Cardiac muscle cell (in vitro differentiated cells and primary cell): ENCODE results near the gene CTNNA3. TPM values are rescaled to one million over a fixed set of nuclear protein-coding genes. Genes with fewer than 3 reads are reported as not detected.
"Not testable (repeated sequence)": the region's sequence is repeated elsewhere in the genome, so short reads cannot be mapped to it uniquely, and the experiment has no call there.

Experiments
- DNase-seq, 2 donors: peaks; one replicate each; pipeline versions ENCODE4 v3.0.0 to v3.0.0-alpha.2; 2010 to 2017; ENCODE audit warnings: low read depth in 1 of 2, low spot score in 1 of 2
- H3K27ac ChIP-seq: fragments of 200-600 bp; sonication (generic); 2 replicates; pipeline ENCODE4 v1.5.1; 2016
- H3K27me3 ChIP-seq: fragments of 200-600 bp; sonication (generic); 2 replicates; pipeline ENCODE4 v1.6.0; 2016; ENCODE audit warnings: control low read depth
- H3K36me3 ChIP-seq: fragments of 200-600 bp; sonication (generic); 2 replicates; pipeline ENCODE4 v1.5.1; 2016; ENCODE audit warnings: control low read depth
- H3K4me1 ChIP-seq: fragments of 200-600 bp; sonication (generic); 2 replicates; pipeline ENCODE4 v1.8.1; 2017; ENCODE audit warnings: low read depth, mild to moderate bottlenecking, mixed run types
- H3K4me3 ChIP-seq: fragments of 200-600 bp; sonication (generic); 2 replicates; pipeline ENCODE4 v1.5.1; 2016; ENCODE audit warnings: mild to moderate bottlenecking
- H3K9me3 ChIP-seq: fragments of 200-600 bp; sonication (generic); 2 replicates; pipeline ENCODE4 v1.5.1; 2017; ENCODE audit warnings: low read depth, mild to moderate bottlenecking, control low read depth
- polyA plus RNA-seq: library from polyadenylated mRNA; unstranded; fragments of >200 nt; fragmentation: Nextera tagmentation; extraction: Ambion mirVana; gene quantifications from 2 replicates; pipeline ENCODE4 v1.2.1, GENCODE V29; 2016
- total RNA-seq: library from RNA; depleted of rRNA; stranded (reverse); fragments of >200 nt; gene quantifications from 2 replicates; pipeline ENCODE4 v1.2.3, GENCODE V29; 2016
- TF ChIP-seq, protein P1 (sequence below): IDR thresholded peaks from 2 replicates; pipeline ENCODE4 v1.5.1; 2012; ENCODE audit warnings: low read depth, mild to moderate bottlenecking, low read length

The CTNNA3 gene
- total and polyA plus RNA-seq, 2 experiments from 2014 or later = 55.8 to 71.7 TPM

DNA sequence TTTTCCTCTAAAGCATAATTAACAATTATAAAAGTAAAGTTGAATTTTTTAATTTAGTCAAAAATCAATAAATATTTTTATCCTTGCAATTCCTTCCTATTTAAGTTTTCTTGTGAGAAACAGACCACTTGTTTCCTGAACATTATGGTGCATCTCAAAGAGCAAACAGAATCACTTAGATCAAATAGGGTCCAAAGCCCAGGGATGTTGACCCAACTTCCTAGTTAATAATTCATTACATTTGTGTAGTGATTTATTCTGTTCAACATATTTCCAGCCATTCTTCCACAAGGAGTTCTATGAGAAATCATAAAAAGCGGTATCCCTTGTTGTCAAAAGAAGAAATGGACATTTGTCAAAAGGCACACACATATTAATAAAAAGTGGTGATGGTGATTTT, 454.5 kb downstream of the CTNNA3 start:
- H3K27me3 ChIP-seq = no peaks in the 10 kb centered on the region
- no peak for DNase-seq
- H3K36me3 ChIP-seq = no peaks in the 10 kb centered on the region
- TF ChIP-seq, protein P1, sequence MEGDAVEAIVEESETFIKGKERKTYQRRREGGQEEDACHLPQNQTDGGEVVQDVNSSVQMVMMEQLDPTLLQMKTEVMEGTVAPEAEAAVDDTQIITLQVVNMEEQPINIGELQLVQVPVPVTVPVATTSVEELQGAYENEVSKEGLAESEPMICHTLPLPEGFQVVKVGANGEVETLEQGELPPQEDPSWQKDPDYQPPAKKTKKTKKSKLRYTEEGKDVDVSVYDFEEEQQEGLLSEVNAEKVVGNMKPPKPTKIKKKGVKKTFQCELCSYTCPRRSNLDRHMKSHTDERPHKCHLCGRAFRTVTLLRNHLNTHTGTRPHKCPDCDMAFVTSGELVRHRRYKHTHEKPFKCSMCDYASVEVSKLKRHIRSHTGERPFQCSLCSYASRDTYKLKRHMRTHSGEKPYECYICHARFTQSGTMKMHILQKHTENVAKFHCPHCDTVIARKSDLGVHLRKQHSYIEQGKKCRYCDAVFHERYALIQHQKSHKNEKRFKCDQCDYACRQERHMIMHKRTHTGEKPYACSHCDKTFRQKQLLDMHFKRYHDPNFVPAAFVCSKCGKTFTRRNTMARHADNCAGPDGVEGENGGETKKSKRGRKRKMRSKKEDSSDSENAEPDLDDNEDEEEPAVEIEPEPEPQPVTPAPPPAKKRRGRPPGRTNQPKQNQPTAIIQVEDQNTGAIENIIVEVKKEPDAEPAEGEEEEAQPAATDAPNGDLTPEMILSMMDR = no peak
- no peak overlapping the region for H3K27ac ChIP-seq
- H3K9me3 ChIP-seq = no peaks in the 10 kb centered on the region
- H3K4me3 ChIP-seq = no peak overlapping the region
- H3K4me1 ChIP-seq = no peaks in the 10 kb centered on the region

DNA sequence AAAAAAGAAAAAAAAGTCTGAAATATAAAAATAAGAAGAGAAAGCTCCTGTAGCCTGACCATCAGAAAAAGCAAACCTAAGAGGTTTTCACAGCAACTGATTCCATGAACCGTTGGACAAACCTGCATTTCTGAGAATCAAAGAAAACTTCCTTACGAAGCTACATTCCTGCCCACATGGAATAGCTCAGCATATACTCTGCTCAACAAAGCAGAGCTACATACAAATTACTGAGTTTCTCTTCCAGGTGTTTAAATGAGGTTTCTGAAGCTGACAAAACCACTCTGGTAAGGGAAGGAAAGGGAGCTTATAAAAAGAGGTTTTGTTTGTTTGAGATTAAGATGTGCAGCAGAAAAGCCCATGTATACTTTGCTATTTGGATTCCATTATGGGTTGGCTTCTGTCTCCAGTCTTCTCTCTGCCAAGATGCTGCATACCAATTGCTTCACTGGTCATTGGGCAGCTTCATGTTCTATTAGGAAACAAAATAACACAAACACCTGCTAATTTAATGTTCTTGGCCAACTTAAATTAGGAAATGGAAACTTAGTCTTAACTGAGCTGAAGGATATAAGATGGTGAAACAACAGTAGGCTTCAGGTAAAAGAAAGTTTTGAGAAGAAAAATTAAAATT, 456.0 kb downstream of the CTNNA3 start:
- DNase-seq = no peak
- Histone ChIP-seq H3K4me1 (no peaks in the 10 kb centered on the region), H3K4me3 (no peak overlapping the region), H3K27me3 (no peaks in the 10 kb centered on the region), H3K27ac (no peak overlapping the region), H3K9me3 (no peaks in the 10 kb centered on the region), H3K36me3 (no peaks in the 10 kb centered on the region)
- TF ChIP-seq, protein P1 = no peak

DNA sequence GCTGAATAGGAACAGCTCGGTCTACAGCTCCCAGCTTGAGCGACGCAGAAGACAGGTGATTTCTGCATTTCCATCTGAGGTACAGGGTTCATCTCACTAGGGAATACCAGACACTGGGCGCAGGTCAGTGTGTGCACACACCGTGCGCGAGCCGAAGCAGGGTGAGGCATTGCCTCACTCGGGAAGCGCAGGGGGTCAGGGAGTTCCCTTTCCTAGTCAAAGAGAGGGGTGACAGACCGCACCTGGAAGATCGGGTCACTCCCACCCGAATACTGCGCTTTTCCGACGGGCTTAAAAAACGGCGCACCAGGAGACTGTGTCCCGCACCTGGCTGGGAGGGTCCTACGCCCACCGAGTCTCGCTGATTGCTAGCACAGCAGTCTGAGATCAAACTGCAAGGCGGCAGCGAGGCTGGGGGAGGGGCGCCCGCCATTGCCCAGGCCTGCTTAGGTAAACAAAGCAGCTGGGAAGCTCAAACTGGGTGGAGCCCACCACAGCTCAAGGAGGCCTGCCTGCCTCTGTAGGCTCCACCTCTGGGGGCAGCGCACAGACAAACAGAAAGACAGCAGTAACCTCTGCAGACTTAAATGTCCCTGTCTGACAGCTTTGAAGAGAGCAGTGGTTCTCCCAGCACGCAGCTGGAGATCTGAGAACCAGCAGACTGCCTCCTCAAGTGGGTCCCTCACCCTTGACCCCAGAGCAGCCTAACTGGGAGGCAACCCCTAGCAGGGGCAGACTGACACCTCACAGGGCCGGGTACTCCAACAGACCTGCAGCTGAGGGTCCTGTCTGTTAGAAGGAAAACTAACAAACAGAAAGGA, 465.1 kb downstream of the CTNNA3 start:
- H3K9me3 ChIP-seq, DNase-seq, H3K36me3 ChIP-seq, H3K27me3 ChIP-seq, H3K4me1 ChIP-seq: not testable (repeated sequence)
- Histone ChIP-seq H3K27ac (peak overlapping the region; percentile 2), H3K4me3 (peak overlapping the region; percentile 30)

DNA sequence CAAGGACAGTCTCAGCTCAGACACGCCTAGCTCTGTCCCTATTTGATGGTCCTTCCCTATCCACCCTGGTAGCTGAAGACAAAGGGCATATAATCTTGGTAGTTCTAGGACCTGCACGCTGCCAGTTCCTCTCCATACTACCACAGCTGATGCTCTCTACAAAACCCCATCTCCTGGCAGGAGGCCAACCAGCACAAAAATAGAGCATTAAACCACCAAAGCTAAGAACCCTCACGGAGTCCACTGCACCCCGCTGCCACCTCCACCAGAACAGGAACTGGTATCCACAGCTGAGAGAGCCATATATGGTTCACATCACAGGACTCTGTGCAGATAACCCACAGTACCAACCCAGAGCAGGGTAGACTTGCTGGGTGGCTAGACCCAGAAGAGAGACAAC, 470.8 kb downstream of the CTNNA3 start:
- TF ChIP-seq, protein P1 = no peak
- H3K36me3 ChIP-seq = no peaks in the 10 kb centered on the region
- H3K4me1 ChIP-seq = peaks cover 9% of the 10 kb centered on the region
- no peak for DNase-seq
- H3K4me3 ChIP-seq = no peak overlapping the region
- H3K27me3 ChIP-seq = no peaks in the 10 kb centered on the region
- H3K9me3 ChIP-seq = no peaks in the 10 kb centered on the region
- no peak overlapping the region for H3K27ac ChIP-seq

DNA sequence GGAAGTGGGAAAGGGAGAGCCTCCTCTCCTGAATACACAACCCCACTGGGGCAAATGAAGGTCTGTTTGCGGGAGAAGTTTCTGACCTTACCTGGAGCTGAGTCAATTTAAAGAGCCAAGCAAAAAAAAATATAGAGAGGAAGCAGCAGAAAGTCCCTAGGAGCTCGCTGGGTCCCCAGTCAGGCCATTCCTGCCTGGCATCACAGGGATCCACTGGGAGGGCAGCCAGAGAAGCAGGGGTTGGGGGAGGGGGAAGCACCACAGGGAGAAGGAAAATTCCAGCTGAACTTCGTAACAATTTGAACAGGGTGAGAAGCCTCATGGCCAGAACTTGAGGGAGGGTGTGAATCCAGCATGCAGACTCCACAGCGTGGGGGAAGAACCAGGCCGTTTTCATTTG, 471.4 kb downstream of the CTNNA3 start:
- Histone ChIP-seq H3K27me3 (no peaks in the 10 kb centered on the region), H3K27ac (no peak overlapping the region), H3K4me3 (no peak overlapping the region), H3K4me1 (peaks cover 9% of the 10 kb centered on the region), H3K36me3 (no peaks in the 10 kb centered on the region), H3K9me3 (no peaks in the 10 kb centered on the region)
- TF ChIP-seq, protein P1 = no peak
- no peak for DNase-seq

DNA sequence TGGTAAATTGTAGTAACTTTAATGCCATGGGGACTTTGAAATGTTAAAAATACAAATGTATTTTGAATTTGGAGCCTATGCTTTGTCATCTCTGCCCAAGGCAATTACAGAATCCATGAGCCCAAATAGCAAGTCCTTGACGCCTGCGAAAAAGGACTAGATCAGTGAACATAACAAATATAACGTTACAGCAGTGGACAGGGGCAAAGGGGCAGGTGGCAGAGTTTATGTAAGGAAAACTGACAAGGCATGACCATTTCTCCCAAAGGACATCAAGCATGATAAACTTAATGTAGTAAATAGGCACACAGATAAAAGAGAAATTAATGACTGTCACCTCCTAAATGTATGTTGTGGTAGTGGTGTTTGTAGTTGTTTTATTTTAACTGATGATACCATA, 473.1 kb downstream of the CTNNA3 start:
- no peaks in the 10 kb centered on the region for H3K36me3 ChIP-seq
- no peak overlapping the region for H3K27ac ChIP-seq
- peaks cover 9% of the 10 kb centered on the region for H3K4me1 ChIP-seq
- no peaks in the 10 kb centered on the region for H3K27me3 ChIP-seq
- no peaks in the 10 kb centered on the region for H3K9me3 ChIP-seq
- H3K4me3 ChIP-seq = no peak overlapping the region
- DNase-seq = no peak
- TF ChIP-seq, protein P1 = no peak
